Measurements from ENCODE around the gene SMU1.

The SMU1 gene

GRCh38 chr9:33106827-33107621, 30.6 kb upstream of the SMU1 start (continued):
- TF ChIP-seq ZBTB21 (tag by site-specific recombination; IDR thresholded peaks at IDR 0.05) = no peak
- TF ChIP-seq TRIM28 (IDR thresholded peaks at IDR 0.05; ENCODE audit: borderline replicate concordance, low read length) = no peak

- POLR2A ChIA-PET = no interaction called here
Measured at GRCh38 chr9:33106372-33106771, 29.9 kb upstream of the SMU1 start.

GRCh38 chr9:33105959-33106358, 29.5 kb upstream of the SMU1 start:
- POLR2A ChIA-PET = no interaction called here
- CTCF ChIA-PET = interaction anchor here (0.6 kb wide), 1 partner anchor 80 kb away, joined by 4 read pairs; no protein-coding TSS in a partner anchor
- no peak for TF ChIP-seq ZNF501 (tag by site-specific recombination; IDR thresholded peaks at IDR 0.05)
- no peak overlapping the region for H3K27ac ChIP-seq (ENCODE audit: extremely low read depth, low read depth, low read length)
- H3K4me1 ChIP-seq (ENCODE audit: control insufficient read depth, insufficient read depth, low read length) = no peaks in the 10 kb centered on the region
- peaks cover 0 to 3% of the 10 kb centered on the region in 2 experiments; a peak in 1 of 3 replicates for H3K36me3 ChIP-seq (ENCODE audit: control insufficient read depth in 2 of 2, insufficient read depth in 1 of 2, low read length in 2 of 2)
- no peak overlapping the region for H3K4me3 ChIP-seq (ENCODE audit: low read depth, low read length)
- no peaks in the 10 kb centered on the region for H3K9me3 ChIP-seq (ENCODE audit: control insufficient read depth, insufficient read depth, low read depth, low read length)

More at GRCh38 chr9:33106372-33106771, 29.9 kb upstream of the SMU1 start:
- H3K27ac ChIP-seq (ENCODE audit: extremely low read depth, low read depth, low read length) = no peak overlapping the region
- H3K36me3 ChIP-seq (ENCODE audit: control insufficient read depth in 2 of 2, insufficient read depth in 1 of 2, low read length in 2 of 2) = peaks cover 0 to 4% of the 10 kb centered on the region in 2 experiments; a peak in 1 of 3 replicates
- H3K4me3 ChIP-seq (ENCODE audit: low read depth, low read length) = no peak overlapping the region
- no peaks in the 10 kb centered on the region for H3K9me3 ChIP-seq (ENCODE audit: control insufficient read depth, insufficient read depth, low read depth, low read length)
- H3K4me1 ChIP-seq (ENCODE audit: control insufficient read depth, insufficient read depth, low read length) = no peaks in the 10 kb centered on the region
- TF ChIP-seq ZFP69B (tag by site-specific recombination; IDR thresholded peaks at IDR 0.05) (no peak), ZNF585B (tag by site-specific recombination; IDR thresholded peaks at IDR 0.05) (no peak), ZNF10 (tag by site-specific recombination; IDR thresholded peaks at IDR 0.05) (no peak), ZNF248 (tag by site-specific recombination; IDR thresholded peaks at IDR 0.05) (no peak), ZBTB6 (tag by site-specific recombination; IDR thresholded peaks at IDR 0.05) (no peak), ZNF19 (tag by site-specific recombination; IDR thresholded peaks at IDR 0.05; ENCODE audit: low read depth) (no peak), WT1 (tag by site-specific recombination; IDR thresholded peaks at IDR 0.05) (no peak), ZFP41 (tag by site-specific recombination; IDR thresholded peaks at IDR 0.05; ENCODE audit: borderline replicate concordance) (no peak), ZNF362 (tag by site-specific recombination; IDR thresholded peaks at IDR 0.05) (no peak), ZNF549 (tag by site-specific recombination; IDR thresholded peaks at IDR 0.05) (no peak), ZNF223 (tag by site-specific recombination; IDR thresholded peaks at IDR 0.05) (no peak), KLF8 (tag by site-specific recombination; IDR thresholded peaks at IDR 0.05) (no peak), ZNF24 (tag by site-specific recombination; IDR thresholded peaks at IDR 0.05) (no peak), ZNF18 (tag by site-specific recombination; IDR thresholded peaks at IDR 0.05) (no peak), ZBTB8A (tag by site-specific recombination; IDR thresholded peaks at IDR 0.05) (no peak), ZSCAN16 (tag by site-specific recombination; IDR thresholded peaks at IDR 0.05) (no peak), ZNF133 (tag by site-specific recombination; IDR thresholded peaks at IDR 0.05) (no peak)
- CTCF ChIA-PET = interaction anchor here (0.6 kb wide), 1 partner anchor 80 kb away, joined by 4 read pairs; no protein-coding TSS in a partner anchor
